Measurements from ENCODE around the gene CATSPERB. TPM values are rescaled to one million over a fixed set of nuclear protein-coding genes. Genes with fewer than 3 reads are reported as not detected.

The CATSPERB gene
- total and polyA plus RNA-seq, 9 of the 15 experiments (the other 6 are each of a cell fraction or from before 2014, with no cell fraction given): 0.05 to 1.4 (median 0.89) TPM

- Histone ChIP-seq H3K4me3 (no peak overlapping the region), H3K9me1 (ENCODE audit: control insufficient read depth, insufficient read depth, low read length) (no peaks in the 10 kb centered on the region), H3K36me3 (ENCODE audit: control insufficient read depth, insufficient read depth, low read length) (no peaks in the 10 kb centered on the region), H3K27me3 (ENCODE audit: control insufficient read depth in 2 of 2, insufficient read depth in 2 of 2, low read length in 2 of 2) (no peaks in the 10 kb centered on the region), H4K20me1 (replicated peaks; ENCODE audit: control insufficient read depth, insufficient read depth, low read length) (no peaks in the 10 kb centered on the region), H3K4me1 (replicated peaks in 1 of 2; ENCODE audit: control insufficient read depth in 2 of 2, insufficient read depth in 2 of 2, low read length in 2 of 2) (no peaks in the 10 kb centered on the region; a peak in 1 of 5 replicates), H3K4me2 (ENCODE audit: insufficient read depth, low read length) (no peak overlapping the region), H3K27ac (ENCODE audit: extremely low read depth, low read depth, low read length) (no peak overlapping the region), H3K9ac (ENCODE audit: insufficient read depth in 1 of 2, low read depth in 2 of 2, low read length in 2 of 2) (no peak overlapping the region), H3K9me3 (replicated peaks; ENCODE audit: control insufficient read depth, insufficient read depth, low read depth, low read length) (no peaks in the 10 kb centered on the region), H2AFZ (ENCODE audit: low read depth, low read length) (no peak overlapping the region), H3K79me2 (ENCODE audit: control insufficient read depth, insufficient read depth, low read length) (no peaks in the 10 kb centered on the region)
- WGBS (ENCODE audit: insufficient coverage, low coverage, missing lambda C conversion rate): 20% methylated on average over 2 of the region's 2 CpGs
- in situ Hi-C loops (cut with MboI): no loop called here
- FAIRE-seq (no peak), ATAC-seq (no peak), DNase-seq (ENCODE audit: extremely low read depth in 1 of 4, low spot score in 3 of 4) (no peak)
- ChIA-PET CTCF (ENCODE audit: low intra/inter-chr PET ratio) (no interaction called here), POLR2A (no interaction called here)
- intact Hi-C loops (cut with micrococcal nuclease): no loop called here
- no TSS peak for BruUV-seq (replicated peaks)
- TF ChIP-seq MTA1 (IDR thresholded peaks at IDR 0.05; ENCODE audit: borderline replicate concordance) (no peak), BRCA1 (IDR thresholded peaks at IDR 0.05) (no peak), BRCA1 (CRISPR knock-in tag; IDR thresholded peaks at IDR 0.05) (no peak), AFF1 (IDR thresholded peaks at IDR 0.05; ENCODE audit: low read depth in 1 of 2, partially characterized antibody in 2 of 2) (no peak), SOX6 (IDR thresholded peaks at IDR 0.05) (no peak), HDAC1 (IDR thresholded peaks at IDR 0.05) (no peak), KLF1 (tag; IDR thresholded peaks at IDR 0.05) (no peak), ZC3H11A (IDR thresholded peaks at IDR 0.05; ENCODE audit: low read depth, low read length) (no peak), MYNN (IDR thresholded peaks at IDR 0.05) (no peak), MYNN (CRISPR knock-in tag; IDR thresholded peaks at IDR 0.05) (no peak), PTTG1 (tag; IDR thresholded peaks at IDR 0.05; ENCODE audit: low read depth) (no peak), ZBTB49 (CRISPR knock-in tag; IDR thresholded peaks at IDR 0.05; ENCODE audit: borderline replicate concordance) (no peak), ZKSCAN1 (IDR thresholded peaks at IDR 0.05; ENCODE audit: low read depth, low read length) (no peak), RHOXF2B (CRISPR knock-in tag; conservative IDR thresholded peaks at IDR 0.05) (no peak)
Observed at GRCh38 chr14:91749868-91750267, 18.0 kb upstream of the CATSPERB start.
